ENCODE results near the gene RNF157. TPM values are rescaled to one million over a fixed set of nuclear protein-coding genes. Genes with fewer than 3 reads are reported as not detected.

The RNF157 gene
- total RNA-seq, 1 experiment from 2014 or later: 3.5 TPM

DNA sequence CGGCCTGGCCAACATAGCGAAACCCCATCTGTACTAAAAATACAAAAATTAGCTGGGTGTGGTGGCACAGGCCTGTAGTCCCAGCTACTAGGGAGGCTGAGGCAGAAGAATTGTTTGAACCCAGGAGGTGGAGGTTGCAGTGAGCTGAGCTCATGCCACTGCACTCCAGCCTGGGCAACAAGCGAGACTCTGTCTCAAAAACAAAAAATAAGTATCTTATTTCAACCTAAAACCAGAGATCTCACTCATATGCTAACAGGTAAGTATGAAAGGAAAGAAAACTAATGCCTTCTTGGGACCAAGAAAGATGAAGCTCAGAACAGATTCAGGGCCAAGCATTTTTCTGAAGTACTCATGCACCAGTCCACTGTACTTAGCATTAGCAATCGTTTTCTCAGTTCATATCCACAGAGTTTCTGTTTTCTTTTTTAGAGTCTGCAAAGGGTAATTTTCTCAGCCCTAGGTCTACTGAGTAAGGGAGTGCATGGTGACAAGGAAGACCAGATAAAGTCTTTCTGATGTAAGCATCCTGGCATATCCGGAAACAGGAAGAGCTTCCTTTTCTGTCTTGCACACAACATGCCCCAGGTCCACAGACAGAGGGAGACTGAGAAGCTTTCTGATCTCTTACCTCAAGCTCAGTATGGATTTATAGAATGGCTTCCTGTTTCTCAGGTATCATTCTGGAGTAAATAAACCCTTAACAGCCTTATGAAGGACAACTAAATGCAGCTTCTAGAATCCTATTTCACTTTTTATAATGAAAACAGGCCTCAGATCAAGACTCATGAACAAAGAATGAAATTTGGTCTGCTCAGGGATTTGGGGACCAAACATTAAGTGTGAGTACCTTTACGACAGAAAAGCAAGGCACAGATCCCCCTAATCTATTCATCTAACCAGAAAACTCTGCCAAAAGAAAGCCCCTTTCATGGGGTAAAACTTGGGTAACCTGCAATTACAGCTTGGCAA lies 60.5 kb downstream of the RNF157 start:
- Histone ChIP-seq H3K9me3 (replicated peaks) (no peaks in the 10 kb centered on the region), H3K27me3 (no peaks in the 10 kb centered on the region; the same call in 1 of the 2 replicates), H3K4me3 (no peak overlapping the region), H3K4me1 (no peaks in the 10 kb centered on the region), H3K27ac (no peak overlapping the region), H3K36me3 (no peaks in the 10 kb centered on the region)
- no peak for DNase-seq

GRCh38 chr17:76178124-76178523 lies 62.2 kb downstream of the RNF157 start:
- Histone ChIP-seq H3K27ac (no peak overlapping the region), H3K4me1 (no peaks in the 10 kb centered on the region)
- DNase-seq: no peak

GRCh38 chr17:76176701-76177574 lies 63.4 kb downstream of the RNF157 start:
- no peaks in the 10 kb centered on the region for H3K4me1 ChIP-seq
- H3K36me3 ChIP-seq: no peaks in the 10 kb centered on the region
- no peak overlapping the region for H3K27ac ChIP-seq
- DNase-seq: no peak
- no peaks in the 10 kb centered on the region; the same call in 1 of the 2 replicates for H3K27me3 ChIP-seq
- no peak overlapping the region for H3K4me3 ChIP-seq
- H3K9me3 ChIP-seq (replicated peaks): no peaks in the 10 kb centered on the region

More at GRCh38 chr17:76178124-76178523, 62.2 kb downstream of the RNF157 start:
- Histone ChIP-seq H3K36me3 (no peaks in the 10 kb centered on the region), H3K4me3 (no peak overlapping the region), H3K27me3 (no peaks in the 10 kb centered on the region; the same call in 1 of the 2 replicates), H3K9me3 (replicated peaks) (no peaks in the 10 kb centered on the region)

DNA sequence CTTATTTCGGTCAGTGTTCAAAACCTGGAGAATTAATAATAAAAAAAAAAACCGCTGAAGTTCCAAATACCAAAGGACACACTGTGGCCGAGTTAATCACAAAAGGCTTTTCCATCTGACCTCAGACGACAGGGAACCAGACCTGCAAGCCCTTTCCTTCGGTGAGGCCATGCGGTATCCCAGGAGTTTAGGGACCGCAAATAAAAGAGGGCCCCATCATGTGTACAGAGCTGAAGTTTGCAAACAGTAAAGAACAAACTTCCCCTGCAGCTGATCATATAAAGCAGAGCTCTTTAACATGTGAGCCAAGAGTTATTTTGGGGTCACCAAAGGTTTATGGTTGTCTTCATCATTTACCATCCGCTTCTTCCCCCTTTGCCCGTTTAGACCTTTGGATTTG lies 66.3 kb downstream of the RNF157 start:
- Histone ChIP-seq H3K9me3 (replicated peaks) (no peaks in the 10 kb centered on the region), H3K27me3 (no peaks in the 10 kb centered on the region; the same call in 1 of the 2 replicates), H3K4me1 (no peaks in the 10 kb centered on the region), H3K4me3 (no peak overlapping the region), H3K27ac (no peak overlapping the region), H3K36me3 (no peaks in the 10 kb centered on the region)
- no peak for DNase-seq

DNA sequence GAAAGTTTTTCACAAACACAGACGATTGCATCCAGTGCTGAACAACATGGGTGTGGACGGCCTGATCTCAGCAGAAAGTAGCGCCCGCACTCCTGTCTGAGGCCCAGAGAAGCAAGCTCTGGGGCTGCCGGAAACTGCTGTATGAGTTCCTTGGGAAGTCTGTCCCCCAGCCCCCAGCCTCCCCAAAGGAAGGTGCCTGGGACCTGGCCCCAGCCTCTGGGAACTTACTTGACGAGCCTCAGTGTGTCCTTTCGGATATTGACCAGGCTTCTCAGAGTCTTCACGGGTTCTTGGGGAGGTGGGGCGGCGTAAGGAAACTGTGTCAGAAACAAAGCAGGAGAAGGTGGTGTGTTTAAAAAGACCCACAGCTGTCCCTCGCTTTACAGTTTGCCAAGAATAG lies 66.8 kb downstream of the RNF157 start:
- H3K4me1 ChIP-seq: peaks cover 2% of the 10 kb centered on the region; the same call in 1 of the 2 replicates
- no peaks in the 10 kb centered on the region for H3K36me3 ChIP-seq
- H3K27me3 ChIP-seq: no peaks in the 10 kb centered on the region; the same call in 1 of the 2 replicates
- DNase-seq: no peak
- no peaks in the 10 kb centered on the region for H3K9me3 ChIP-seq (replicated peaks)
- no peak overlapping the region for H3K4me3 ChIP-seq
- H3K27ac ChIP-seq: no peak overlapping the region

DNA sequence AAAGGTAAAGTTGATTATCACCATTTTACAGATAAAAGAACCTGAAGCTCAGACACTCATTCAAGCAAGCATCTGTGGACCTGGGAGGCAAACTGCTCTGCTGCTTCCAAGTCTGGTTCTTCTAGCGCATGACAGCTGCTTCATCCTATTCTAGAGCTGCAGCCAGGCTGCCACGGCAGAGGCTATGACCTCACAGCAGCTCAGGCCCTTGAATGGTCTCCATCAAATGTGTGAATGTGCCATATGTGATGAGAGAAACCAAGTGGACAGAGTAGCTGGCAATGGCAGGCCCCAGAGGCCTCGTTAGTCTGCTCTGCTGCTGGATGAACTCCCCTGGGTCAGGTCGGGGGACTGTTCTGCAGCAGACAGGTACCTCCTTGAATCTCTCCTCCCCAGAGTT lies 68.6 kb downstream of the RNF157 start:
- DNase-seq: peak; percentile 43 to 63
- Histone ChIP-seq H3K27me3 (no peaks in the 10 kb centered on the region; the same call in 1 of the 2 replicates), H3K4me1 (peaks cover 3% of the 10 kb centered on the region; the same call in 1 of the 2 replicates), H3K27ac (no peak overlapping the region), H3K36me3 (no peaks in the 10 kb centered on the region), H3K4me3 (no peak overlapping the region), H3K9me3 (replicated peaks) (no peaks in the 10 kb centered on the region)

- no peaks in the 10 kb centered on the region; the same call in 1 of the 2 replicates for H3K27me3 ChIP-seq
- H3K4me1 ChIP-seq: peaks cover 6% of the 10 kb centered on the region; the same call in 1 of the 2 replicates
- H3K9me3 ChIP-seq (replicated peaks): no peaks in the 10 kb centered on the region
- H3K4me3 ChIP-seq: no peak overlapping the region
- DNase-seq: no peak
- no peaks in the 10 kb centered on the region for H3K36me3 ChIP-seq
- H3K27ac ChIP-seq: no peak overlapping the region
These were observed 70.2 kb downstream of the RNF157 start for GRCh38 chr17:76170114-76170513.

DNA sequence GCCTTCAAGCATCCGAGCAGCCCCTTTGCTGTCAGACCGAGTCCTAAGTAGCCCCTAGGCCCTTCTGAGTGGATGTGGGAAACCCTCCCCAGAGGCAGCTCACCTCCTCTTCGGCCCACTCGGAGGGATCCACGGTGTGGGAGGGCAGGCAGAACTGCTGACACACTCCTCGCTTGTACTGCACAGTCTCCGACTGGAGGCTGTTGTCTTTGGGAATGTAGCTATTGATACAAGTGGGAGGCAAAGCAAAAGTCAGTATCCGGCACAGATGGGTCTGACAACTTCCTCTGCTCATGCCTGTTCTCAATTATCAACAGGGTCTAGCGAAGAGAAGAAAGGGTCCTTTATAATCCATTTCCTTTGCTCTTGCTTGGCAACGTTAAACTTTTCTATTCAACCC lies 73.4 kb downstream of the RNF157 start:
- no peak overlapping the region for H3K4me3 ChIP-seq
- H3K9me3 ChIP-seq (replicated peaks): no peaks in the 10 kb centered on the region
- no peak for DNase-seq
- H3K4me1 ChIP-seq: peaks cover 18% of the 10 kb centered on the region
- no peaks in the 10 kb centered on the region for H3K36me3 ChIP-seq
- no peak overlapping the region for H3K27ac ChIP-seq
- H3K27me3 ChIP-seq: no peaks in the 10 kb centered on the region

DNA sequence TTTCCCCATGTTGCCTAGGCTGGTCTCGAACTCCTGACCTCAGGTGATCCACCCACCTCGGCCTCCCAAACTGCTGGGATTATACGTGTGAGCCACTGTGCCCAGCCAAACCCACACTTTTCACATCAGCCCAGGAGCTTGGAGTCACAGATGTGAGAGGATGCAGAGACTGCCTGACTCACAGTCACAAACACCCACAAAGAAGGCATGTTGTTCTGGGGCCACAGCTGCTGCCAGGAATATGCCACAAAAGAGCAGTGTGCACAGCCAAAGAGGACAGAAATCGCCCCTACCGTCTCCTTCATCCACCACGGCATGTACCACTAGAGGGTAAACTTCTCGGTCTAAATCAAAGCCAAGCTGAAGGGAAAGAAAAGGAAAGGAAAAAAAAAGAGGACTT lies 74.1 kb downstream of the RNF157 start:
- Histone ChIP-seq H3K27ac (no peak overlapping the region), H3K4me1 (peaks cover 24% of the 10 kb centered on the region), H3K36me3 (no peaks in the 10 kb centered on the region), H3K27me3 (no peaks in the 10 kb centered on the region), H3K9me3 (replicated peaks) (no peaks in the 10 kb centered on the region), H3K4me3 (no peak overlapping the region)
- DNase-seq: no peak

DNA sequence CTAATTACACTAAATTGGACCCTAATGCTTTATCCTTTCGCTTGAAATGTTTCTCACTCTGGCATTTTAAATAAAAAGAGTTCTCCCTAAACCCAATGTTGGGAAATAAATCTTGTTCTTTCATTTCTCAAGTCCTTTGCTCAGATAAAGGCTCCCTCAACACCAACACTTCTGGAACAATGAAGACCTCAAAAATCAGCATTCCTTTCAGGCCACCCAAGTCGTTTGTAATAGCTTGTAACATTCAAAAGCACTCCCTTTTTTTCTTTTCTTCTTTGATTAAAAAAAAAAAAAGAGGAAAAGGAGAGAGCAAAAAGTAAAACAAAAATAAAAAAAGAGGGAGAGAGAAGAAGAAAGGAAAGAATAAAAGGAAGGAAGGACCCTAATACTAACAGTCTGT lies 76.0 kb downstream of the RNF157 start:
- H3K36me3 ChIP-seq: no peaks in the 10 kb centered on the region
- DNase-seq: peak in 1 of 2 experiments; percentile 46
- no peaks in the 10 kb centered on the region for H3K27me3 ChIP-seq
- peak overlapping the region; percentile 11; the same call in 1 of the 2 replicates for H3K27ac ChIP-seq
- H3K9me3 ChIP-seq (replicated peaks): no peaks in the 10 kb centered on the region
- peaks cover 30% of the 10 kb centered on the region for H3K4me1 ChIP-seq
- no peak overlapping the region for H3K4me3 ChIP-seq

GRCh38 chr17:76163919-76164318 lies 76.4 kb downstream of the RNF157 start:
- Histone ChIP-seq H3K27ac (peak overlapping the region; percentile 11; the same call in 1 of the 2 replicates), H3K9me3 (replicated peaks) (no peaks in the 10 kb centered on the region), H3K36me3 (no peaks in the 10 kb centered on the region), H3K27me3 (no peaks in the 10 kb centered on the region), H3K4me1 (peaks cover 30% of the 10 kb centered on the region), H3K4me3 (no peak overlapping the region)
- DNase-seq: no peak

- Histone ChIP-seq H3K27ac (no peak overlapping the region), H3K36me3 (no peaks in the 10 kb centered on the region), H3K27me3 (no peaks in the 10 kb centered on the region), H3K4me1 (peaks cover 31% of the 10 kb centered on the region), H3K4me3 (no peak overlapping the region), H3K9me3 (replicated peaks) (no peaks in the 10 kb centered on the region)
- DNase-seq: no peak
These were observed 78.5 kb downstream of the RNF157 start for GRCh38 chr17:76161619-76162266.

DNA sequence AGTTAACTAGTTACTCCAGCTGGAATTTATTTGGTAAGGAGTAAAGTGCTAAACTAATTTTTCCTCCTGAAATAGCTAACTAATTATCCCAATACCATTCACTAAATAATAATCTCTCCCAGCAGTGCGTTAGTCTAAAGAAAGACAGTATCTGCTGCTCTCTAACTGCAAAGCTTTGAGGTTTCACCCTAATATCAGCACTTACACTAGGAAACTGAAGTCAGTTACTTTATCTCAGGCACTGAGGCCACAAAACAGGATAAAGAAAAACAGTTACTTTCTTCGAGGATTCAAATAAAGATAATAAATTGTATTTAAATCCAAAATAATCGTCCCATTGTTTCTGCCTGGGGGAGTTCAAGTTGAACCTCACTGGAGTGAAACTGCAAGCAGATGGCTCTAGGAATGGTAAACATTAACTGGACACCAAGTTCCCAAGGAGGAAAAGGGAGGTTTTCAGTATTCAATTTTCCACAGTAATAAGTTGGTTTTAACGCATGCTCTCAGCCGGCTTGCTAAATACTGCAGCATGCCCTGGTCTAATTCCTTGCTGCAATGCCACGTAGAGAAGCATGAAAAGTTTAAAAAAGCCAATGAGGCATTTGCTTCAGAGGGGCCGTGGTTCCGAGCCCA lies 79.3 kb downstream of the RNF157 start:
- no peaks in the 10 kb centered on the region for H3K27me3 ChIP-seq
- no peak overlapping the region for H3K27ac ChIP-seq
- H3K36me3 ChIP-seq: no peaks in the 10 kb centered on the region
- peaks cover 39% of the 10 kb centered on the region for H3K4me1 ChIP-seq
- no peak overlapping the region for H3K4me3 ChIP-seq
- peak in 1 of 2 experiments; percentile 47 for DNase-seq
- H3K9me3 ChIP-seq (replicated peaks): no peaks in the 10 kb centered on the region

DNA sequence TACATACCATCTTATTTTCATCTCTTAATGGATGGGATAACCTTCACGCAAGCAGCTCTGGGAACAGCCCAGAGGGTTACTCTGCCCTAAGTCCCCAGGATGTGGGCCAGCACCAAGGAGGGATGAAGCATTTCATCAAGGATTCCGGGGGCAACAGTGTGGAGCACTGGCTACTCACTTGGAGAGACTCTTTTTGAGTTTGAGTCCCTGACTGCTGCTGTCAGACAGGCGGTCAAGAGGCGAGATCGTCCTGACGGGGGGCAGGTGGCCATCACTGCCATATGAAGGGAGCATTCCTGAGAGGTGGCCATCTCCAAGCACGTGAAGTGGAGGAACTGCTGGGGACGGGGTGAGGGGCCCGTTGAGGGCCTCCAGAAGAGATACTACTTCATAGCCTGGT lies 81.1 kb downstream of the RNF157 start:
- Histone ChIP-seq H3K27me3 (no peaks in the 10 kb centered on the region), H3K4me1 (peaks cover 33% of the 10 kb centered on the region), H3K27ac (no peak overlapping the region)

More for the DNA sequence above, 81.1 kb downstream of the RNF157 start:
- DNase-seq: no peak
- no peaks in the 10 kb centered on the region for H3K36me3 ChIP-seq
- no peak overlapping the region for H3K4me3 ChIP-seq
- H3K9me3 ChIP-seq (replicated peaks): no peaks in the 10 kb centered on the region
